ENCODE measurements around the gene KLHL8. TPM values are rescaled to one million over a fixed set of nuclear protein-coding genes. Genes with fewer than 3 reads are reported as not detected.

The KLHL8 gene
- total RNA-seq, 2 experiments from 2014 or later: 6.3 to 7.0 TPM

DNA sequence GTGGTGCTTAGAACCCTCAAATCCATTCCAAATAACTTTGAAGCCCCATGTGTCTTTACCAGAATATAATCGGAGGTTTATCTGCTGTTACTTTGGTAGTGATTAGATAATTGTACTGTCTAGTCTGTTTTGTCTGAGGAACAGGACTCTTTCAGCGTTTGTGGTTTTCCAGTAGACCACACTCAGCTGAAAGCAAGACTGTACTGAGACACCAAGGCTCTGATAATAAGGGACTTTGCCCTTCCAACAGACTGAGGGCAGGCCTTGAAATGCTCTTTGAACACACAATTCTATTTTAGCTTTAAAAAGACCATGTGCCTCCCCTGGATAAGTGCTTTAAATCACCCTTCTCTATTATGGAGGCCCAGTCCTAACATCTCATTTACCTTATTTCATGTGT is 76.1 kb downstream of the KLHL8 start:
- Histone ChIP-seq H3K9me3 (ENCODE audit: control insufficient read depth in 1 of 2, insufficient read depth in 1 of 2, low read length in 2 of 2) (no peaks in the 10 kb centered on the region), H3K4me1 (ENCODE audit: insufficient read depth, low read length) (no peaks in the 10 kb centered on the region), H3K4me3 (ENCODE audit: low read length) (no peak overlapping the region), H3K27ac (ENCODE audit: low read depth in 1 of 2, low read length in 2 of 2) (no peak overlapping the region), H3K27me3 (ENCODE audit: control insufficient read depth in 1 of 2, insufficient read depth in 2 of 2, low read length in 2 of 2) (no peaks in the 10 kb centered on the region), H3K36me3 (ENCODE audit: insufficient read depth, low read length) (peaks cover under 1% of the 10 kb centered on the region)
- CTCF ChIA-PET: no interaction called here
- intact Hi-C loops (cut with DNase I, micrococcal nuclease): no loop called here
- H3K4me1 Mint-ChIP-seq (ENCODE audit: low read depth): no peaks in the 10 kb centered on the region
- peaks cover 32% of the 10 kb centered on the region for H3K36me3 Mint-ChIP-seq (ENCODE audit: low read depth)
- no peak overlapping the region for H3K4me3 Mint-ChIP-seq
- no peaks in the 10 kb centered on the region for H3K9me3 Mint-ChIP-seq
- ATAC-seq (ENCODE audit: poor library complexity) (no peak), DNase-seq (no peak)
- H3K27ac Mint-ChIP-seq: no peak overlapping the region
- POLR2A ChIA-PET: no interaction called here
- H3K27me3 Mint-ChIP-seq: no peaks in the 10 kb centered on the region
- TF ChIP-seq, protein P1, sequence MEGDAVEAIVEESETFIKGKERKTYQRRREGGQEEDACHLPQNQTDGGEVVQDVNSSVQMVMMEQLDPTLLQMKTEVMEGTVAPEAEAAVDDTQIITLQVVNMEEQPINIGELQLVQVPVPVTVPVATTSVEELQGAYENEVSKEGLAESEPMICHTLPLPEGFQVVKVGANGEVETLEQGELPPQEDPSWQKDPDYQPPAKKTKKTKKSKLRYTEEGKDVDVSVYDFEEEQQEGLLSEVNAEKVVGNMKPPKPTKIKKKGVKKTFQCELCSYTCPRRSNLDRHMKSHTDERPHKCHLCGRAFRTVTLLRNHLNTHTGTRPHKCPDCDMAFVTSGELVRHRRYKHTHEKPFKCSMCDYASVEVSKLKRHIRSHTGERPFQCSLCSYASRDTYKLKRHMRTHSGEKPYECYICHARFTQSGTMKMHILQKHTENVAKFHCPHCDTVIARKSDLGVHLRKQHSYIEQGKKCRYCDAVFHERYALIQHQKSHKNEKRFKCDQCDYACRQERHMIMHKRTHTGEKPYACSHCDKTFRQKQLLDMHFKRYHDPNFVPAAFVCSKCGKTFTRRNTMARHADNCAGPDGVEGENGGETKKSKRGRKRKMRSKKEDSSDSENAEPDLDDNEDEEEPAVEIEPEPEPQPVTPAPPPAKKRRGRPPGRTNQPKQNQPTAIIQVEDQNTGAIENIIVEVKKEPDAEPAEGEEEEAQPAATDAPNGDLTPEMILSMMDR (IDR thresholded peaks at IDR 0.05): no peak

GRCh38 chr4:87141428-87141827 is 79.0 kb downstream of the KLHL8 start:
- DNase-seq (no peak), ATAC-seq (ENCODE audit: poor library complexity) (no peak)
- Mint-ChIP-seq H3K27me3 (no peaks in the 10 kb centered on the region), H3K9me3 (no peaks in the 10 kb centered on the region), H3K4me3 (no peak overlapping the region), H3K36me3 (ENCODE audit: low read depth) (peaks cover 58% of the 10 kb centered on the region), H3K4me1 (ENCODE audit: low read depth) (no peaks in the 10 kb centered on the region), H3K27ac (no peak overlapping the region)
- no peak overlapping the region for H3K27ac ChIP-seq (ENCODE audit: low read depth in 1 of 2, low read length in 2 of 2)
- no peak overlapping the region for H3K4me3 ChIP-seq (ENCODE audit: low read length)
- H3K36me3 ChIP-seq (ENCODE audit: insufficient read depth, low read length): peaks cover 23% of the 10 kb centered on the region
- intact Hi-C loops (cut with DNase I, micrococcal nuclease): no loop called here
- H3K4me1 ChIP-seq (ENCODE audit: insufficient read depth, low read length): no peaks in the 10 kb centered on the region
- TF ChIP-seq, protein P1 (IDR thresholded peaks at IDR 0.05): no peak
- ChIA-PET POLR2A (no interaction called here), CTCF (no interaction called here)
- no peaks in the 10 kb centered on the region for H3K27me3 ChIP-seq (ENCODE audit: control insufficient read depth in 1 of 2, insufficient read depth in 2 of 2, low read length in 2 of 2)
- no peaks in the 10 kb centered on the region for H3K9me3 ChIP-seq (ENCODE audit: control insufficient read depth in 1 of 2, insufficient read depth in 1 of 2, low read length in 2 of 2)

DNA sequence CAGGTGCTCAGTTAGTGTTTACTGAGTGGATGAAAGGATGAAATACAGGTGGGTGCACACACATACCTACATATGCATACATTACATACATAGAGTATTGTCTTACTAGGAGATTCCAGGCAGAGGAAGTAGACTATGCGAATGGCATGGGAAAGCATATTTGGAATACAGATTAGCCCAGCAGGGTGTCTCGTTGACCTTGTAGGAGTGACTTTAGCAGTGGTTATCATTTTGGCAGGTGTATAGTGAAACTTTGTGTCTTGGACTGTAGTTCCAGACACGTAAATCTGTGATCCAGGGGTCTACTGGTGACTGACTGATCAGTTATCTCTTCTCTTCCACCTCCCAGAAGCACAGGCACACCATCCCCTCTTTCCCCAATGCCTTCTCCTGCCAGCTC is 86.3 kb downstream of the KLHL8 start:
- Mint-ChIP-seq H3K9me3 (no peaks in the 10 kb centered on the region), H3K36me3 (ENCODE audit: low read depth) (peaks cover 93% of the 10 kb centered on the region)

More for the DNA sequence above, 86.3 kb downstream of the KLHL8 start:
- Mint-ChIP-seq H3K4me3 (no peak overlapping the region), H3K4me1 (ENCODE audit: low read depth) (no peaks in the 10 kb centered on the region), H3K27ac (no peak overlapping the region), H3K27me3 (no peaks in the 10 kb centered on the region)
- no peaks in the 10 kb centered on the region for H3K9me3 ChIP-seq (ENCODE audit: control insufficient read depth in 1 of 2, insufficient read depth in 1 of 2, low read length in 2 of 2)
- no peak overlapping the region for H3K4me3 ChIP-seq (ENCODE audit: low read length)
- H3K27me3 ChIP-seq (ENCODE audit: control insufficient read depth in 1 of 2, insufficient read depth in 2 of 2, low read length in 2 of 2): no peaks in the 10 kb centered on the region
- CTCF ChIA-PET: interaction anchor here (1.0 to 1.8 kb wide), 2 partner anchors 16 to 212 kb away, joined by 4 to 6 read pairs; no protein-coding TSS in a partner anchor
- intact Hi-C loops (cut with DNase I, micrococcal nuclease): no loop called here
- ATAC-seq (ENCODE audit: poor library complexity) (no peak), DNase-seq (no peak)
- H3K4me1 ChIP-seq (ENCODE audit: insufficient read depth, low read length): no peaks in the 10 kb centered on the region
- peaks cover 79% of the 10 kb centered on the region for H3K36me3 ChIP-seq (ENCODE audit: insufficient read depth, low read length)
- POLR2A ChIA-PET: no interaction called here
- TF ChIP-seq, protein P1 (IDR thresholded peaks at IDR 0.05): no peak
- no peak overlapping the region for H3K27ac ChIP-seq (ENCODE audit: low read depth in 1 of 2, low read length in 2 of 2)
